A673 (cell line): ENCODE measurements around the gene RNF157. TPM values are rescaled to one million over a fixed set of nuclear protein-coding genes. Genes with fewer than 3 reads are reported as not detected.

Experiments
- BruUV-seq: library from RNA; stranded (reverse); fragments of 400-500 nt; replicated peaks from 2 replicates; lab custom pipeline; 2021; lab: Mats Ljungman, UMichigan
- CTCF ChIA-PET: fragments of 300-600 bp; sonication (Branson Sonifier 250); formaldehyde crosslinking; loops from one replicate; lab custom pipeline; 2022; ENCODE audit warnings: antibody characterized with exemption; lab: Charles Lee
- POLR2A ChIA-PET: fragments of 300-600 bp; sonication (Branson Sonifier 250); formaldehyde crosslinking; loops from one replicate; lab custom pipeline; 2022; ENCODE audit warnings: antibody characterized with exemption; ENCODE audit not compliant: low non-redundant PET; lab: Charles Lee
- DNase-seq: peaks from one replicate; pipeline ENCODE4 v3.0.0-alpha.2; 2015; ENCODE audit warnings: low spot score
- H3K27ac ChIP-seq: fragments of 200-600 bp; sonication (generic); 2 replicates; pipeline ENCODE4 v1.5.1; 2016; ENCODE audit warnings: mixed run types, low read depth, mild to moderate bottlenecking, mixed read lengths, antibody characterized with exemption, low read length; ENCODE audit not compliant: poor library complexity, severe bottlenecking
- H3K27me3 ChIP-seq: fragments of 200-600 bp; sonication (generic); replicated peaks from 2 replicates; pipeline ENCODE4 v1.6.1; 2017; ENCODE audit warnings: mixed run types, low read depth, mild to moderate bottlenecking, mixed read lengths, antibody characterized with exemption, low read length; ENCODE audit not compliant: insufficient read depth, poor library complexity
- H3K36me3 ChIP-seq: fragments of 200-600 bp; sonication (generic); 2 replicates; pipeline ENCODE4 v1.6.1; 2016; ENCODE audit warnings: mixed run types, mild to moderate bottlenecking, mixed read lengths, antibody characterized with exemption, low read length; ENCODE audit not compliant: insufficient read depth, poor library complexity, severe bottlenecking
- H3K4me1 ChIP-seq: fragments of 200-600 bp; sonication (generic); 2 replicates; pipeline ENCODE4 v1.6.1; 2017; ENCODE audit warnings: mixed run types, mild to moderate bottlenecking, mixed read lengths, antibody characterized with exemption, low read length; ENCODE audit not compliant: insufficient read depth, poor library complexity, severe bottlenecking
- H3K4me3 ChIP-seq: fragments of 200-600 bp; sonication (generic); 2 replicates; pipeline ENCODE4 v1.5.1; 2016; ENCODE audit warnings: low read depth, mixed run types, mild to moderate bottlenecking, mixed read lengths, low read length; ENCODE audit not compliant: poor library complexity, severe bottlenecking
- H3K9me3 ChIP-seq: fragments of 200-600 bp; sonication (generic); 2 replicates; pipeline ENCODE4 v1.6.1; 2016; ENCODE audit warnings: mixed run types, low read depth, mild to moderate bottlenecking, mixed read lengths, antibody characterized with exemption, low read length; ENCODE audit not compliant: poor library complexity, severe bottlenecking
- EZH2 ChIP-seq: fragments of 200-600 bp; sonication (generic); IDR thresholded peaks from 2 replicates; pipeline ENCODE4 v1.6.1; 2017; ENCODE audit warnings: borderline replicate concordance, low read depth, mild to moderate bottlenecking, mixed read lengths, antibody characterized with exemption, low read length; ENCODE audit not compliant: poor library complexity, severe bottlenecking
- intact Hi-C: fragments of 100-400 bp; cut with micrococcal nuclease; formaldehyde crosslinking; loops from one replicate; pipeline ENCODE4 v1.10.0; 2022; ENCODE audit not compliant: unreplicated experiment
- total RNA-seq: library from RNA; stranded (reverse); gene quantifications from 2 replicates; pipeline ENCODE4 v1.2.3, GENCODE V29; 2021
- TF ChIP-seq, protein P1 (sequence below): fragments of 300-800, 200-600 bp; sonication (generic); conservative IDR thresholded peaks from 2 replicates; pipeline ENCODE4 v1.5.1; 2017; ENCODE audit warnings: low read depth, mild to moderate bottlenecking, antibody characterized with exemption, low read length, moderate library complexity, mixed read lengths

Gene RNF157
- total RNA-seq, 1 experiment from 2014 or later = 0.56 TPM

DNA sequence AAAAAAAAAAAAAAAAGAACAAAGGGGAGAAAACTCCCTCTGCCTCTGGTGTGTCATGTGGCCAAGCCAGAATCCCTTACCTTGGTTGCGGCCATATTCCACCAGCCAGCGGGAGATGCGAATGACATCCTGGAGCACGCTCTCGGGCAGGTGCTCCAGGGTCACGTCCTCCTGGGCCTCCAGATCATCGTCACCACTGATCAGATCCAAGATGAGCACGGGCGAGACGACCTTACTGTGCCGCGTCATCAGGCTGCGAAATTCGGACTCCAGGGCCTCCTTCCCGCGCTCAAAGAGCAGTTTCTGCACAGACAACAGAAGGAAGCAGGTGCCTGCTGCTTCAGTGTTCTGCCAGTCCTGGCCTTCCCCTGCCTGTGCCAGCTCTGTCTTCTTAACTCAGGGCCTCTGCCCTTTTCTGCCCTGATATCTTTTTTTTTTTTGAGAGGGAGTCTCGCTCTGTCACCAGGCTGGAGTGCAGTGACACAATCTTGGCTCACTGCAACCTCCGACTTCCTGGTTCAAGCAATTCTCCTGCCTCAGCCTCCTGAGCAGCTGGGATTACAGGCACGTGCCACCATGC is 142.5 kb downstream of the RNF157 start:
- H3K27ac ChIP-seq = no peak overlapping the region
- DNase-seq = no peak
- no TSS peak for BruUV-seq
- peaks cover 59% of the 10 kb centered on the region for H3K36me3 ChIP-seq
- H3K9me3 ChIP-seq = no peaks in the 10 kb centered on the region
- CTCF ChIA-PET = no interaction called here
- intact Hi-C loops = no loop called here
- POLR2A ChIA-PET = no interaction called here
- no peak overlapping the region for H3K4me3 ChIP-seq
- H3K4me1 ChIP-seq = peaks cover 8% of the 10 kb centered on the region
- TF ChIP-seq, protein P1, sequence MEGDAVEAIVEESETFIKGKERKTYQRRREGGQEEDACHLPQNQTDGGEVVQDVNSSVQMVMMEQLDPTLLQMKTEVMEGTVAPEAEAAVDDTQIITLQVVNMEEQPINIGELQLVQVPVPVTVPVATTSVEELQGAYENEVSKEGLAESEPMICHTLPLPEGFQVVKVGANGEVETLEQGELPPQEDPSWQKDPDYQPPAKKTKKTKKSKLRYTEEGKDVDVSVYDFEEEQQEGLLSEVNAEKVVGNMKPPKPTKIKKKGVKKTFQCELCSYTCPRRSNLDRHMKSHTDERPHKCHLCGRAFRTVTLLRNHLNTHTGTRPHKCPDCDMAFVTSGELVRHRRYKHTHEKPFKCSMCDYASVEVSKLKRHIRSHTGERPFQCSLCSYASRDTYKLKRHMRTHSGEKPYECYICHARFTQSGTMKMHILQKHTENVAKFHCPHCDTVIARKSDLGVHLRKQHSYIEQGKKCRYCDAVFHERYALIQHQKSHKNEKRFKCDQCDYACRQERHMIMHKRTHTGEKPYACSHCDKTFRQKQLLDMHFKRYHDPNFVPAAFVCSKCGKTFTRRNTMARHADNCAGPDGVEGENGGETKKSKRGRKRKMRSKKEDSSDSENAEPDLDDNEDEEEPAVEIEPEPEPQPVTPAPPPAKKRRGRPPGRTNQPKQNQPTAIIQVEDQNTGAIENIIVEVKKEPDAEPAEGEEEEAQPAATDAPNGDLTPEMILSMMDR = no peak
- TF ChIP-seq EZH2 = no peak
- no peaks in the 10 kb centered on the region for H3K27me3 ChIP-seq

DNA sequence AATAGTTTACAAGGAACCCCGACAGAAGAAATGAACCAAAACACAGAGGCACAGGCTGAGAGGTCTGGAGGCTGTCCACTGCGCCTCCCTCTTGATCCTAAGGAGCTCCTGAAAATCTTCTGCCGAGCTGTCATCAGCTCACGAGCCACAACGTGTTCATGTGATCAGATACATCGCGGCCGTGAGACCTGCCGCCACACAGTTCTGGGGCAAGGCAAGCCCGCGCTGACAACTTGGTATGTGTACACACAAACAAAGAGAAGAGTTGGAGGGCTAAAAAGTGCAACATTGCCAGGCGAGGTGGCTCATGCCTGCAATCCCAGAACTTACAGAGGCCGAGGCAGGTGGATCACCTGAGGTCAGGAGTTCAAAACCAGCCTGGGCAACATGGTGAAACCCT is 144.3 kb downstream of the RNF157 start:
- ChIA-PET CTCF (no interaction called here), POLR2A (interaction anchor here (0.5 kb wide), 1 partner anchor 13 kb away, joined by 3 read pairs; no protein-coding TSS in a partner anchor)
- Histone ChIP-seq H3K4me3 (no peak overlapping the region), H3K4me1 (no peaks in the 10 kb centered on the region), H3K27ac (no peak overlapping the region), H3K27me3 (no peaks in the 10 kb centered on the region), H3K36me3 (peaks cover 50% of the 10 kb centered on the region), H3K9me3 (no peaks in the 10 kb centered on the region)
- TF ChIP-seq, protein P1 = no peak
- no peak for TF ChIP-seq EZH2
- DNase-seq = no peak
- intact Hi-C loops = no loop called here
- no TSS peak for BruUV-seq

DNA sequence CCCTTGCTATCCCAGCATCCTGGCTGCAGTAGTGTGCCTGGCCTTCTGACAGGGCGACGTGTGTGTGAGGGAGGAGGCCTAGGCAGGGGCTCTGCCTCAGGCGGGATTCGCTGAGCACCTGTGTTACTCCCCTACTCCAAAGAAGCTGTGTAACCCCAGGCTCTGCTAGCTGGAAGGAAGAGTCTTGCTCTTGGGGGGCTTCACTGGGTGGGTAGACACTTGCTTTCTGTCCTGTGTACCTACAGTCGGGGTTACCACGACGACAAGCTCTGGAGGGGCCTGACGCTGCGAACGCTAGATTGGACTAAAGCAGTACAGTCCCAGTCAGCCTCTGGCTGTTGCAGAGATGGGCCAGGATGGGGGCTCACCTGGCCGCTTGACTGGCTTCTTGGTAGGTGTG is 146.2 kb downstream of the RNF157 start:
- intact Hi-C loops = no loop called here

More for the DNA sequence above, 146.2 kb downstream of the RNF157 start:
- no peak for DNase-seq
- CTCF ChIA-PET = no interaction called here
- Histone ChIP-seq H3K27ac (no peak overlapping the region), H3K36me3 (peaks cover 41% of the 10 kb centered on the region), H3K4me3 (no peak overlapping the region), H3K9me3 (no peaks in the 10 kb centered on the region), H3K4me1 (no peaks in the 10 kb centered on the region), H3K27me3 (no peaks in the 10 kb centered on the region)
- TF ChIP-seq, protein P1 = no peak
- TF ChIP-seq EZH2 = no peak
- no TSS peak for BruUV-seq
- POLR2A ChIA-PET = no interaction called here
